Neural cell (in vitro differentiated cells): ENCODE results near the gene SORD. TPM values are rescaled to one million over a fixed set of nuclear protein-coding genes. Genes with fewer than 3 reads are reported as not detected.
"Not testable (repeated sequence)": the region's sequence is repeated elsewhere in the genome, so short reads cannot be mapped to it uniquely, and the experiment has no call there.

ENCODE experiments used
- H2AFZ ChIP-seq: fragments of 200-600, 300-800 bp; sonication (generic), shearing (Covaris generic); 2 replicates; pipeline ENCODE4 v1.6.0; 2014; ENCODE audit warnings: low read depth, mild to moderate bottlenecking, antibody characterized with exemption, low read length, moderate library complexity
- H3F3A ChIP-seq: fragments of 200-600 bp; shearing (Covaris generic); 2 replicates; pipeline ENCODE4 v1.6.1; 2016; ENCODE audit warnings: mild to moderate bottlenecking, moderate library complexity, mixed read lengths, antibody characterized with exemption, low read length; ENCODE audit not compliant: insufficient read depth, poor library complexity, severe bottlenecking
- H3K27ac ChIP-seq: fragments of 200-600, 300-800 bp; sonication (generic), shearing (Covaris generic); 2 replicates; pipeline ENCODE4 v1.5.1; 2014; ENCODE audit warnings: mild to moderate bottlenecking, low read length, moderate library complexity
- H3K27me3 ChIP-seq: fragments of 300-800, 200-600 bp; sonication (generic), shearing (Covaris generic); 2 replicates; pipeline ENCODE4 v1.6.0; 2014; ENCODE audit warnings: mild to moderate bottlenecking, low read depth, low read length, moderate library complexity; ENCODE audit not compliant: insufficient read depth
- H3K36me3 ChIP-seq: fragments of 300-800, 200-600 bp; sonication (generic), shearing (Covaris generic); 2 replicates; pipeline ENCODE4 v1.5.1; 2014; ENCODE audit warnings: mild to moderate bottlenecking, antibody characterized with exemption, low read length, moderate library complexity; ENCODE audit not compliant: insufficient read depth
- H3K4me2 ChIP-seq: fragments of 300-800, 200-600 bp; sonication (generic), shearing (Covaris generic); 2 replicates; pipeline ENCODE4 v1.6.0; 2014; ENCODE audit warnings: mild to moderate bottlenecking, low read length
- H3K4me3 ChIP-seq: fragments of 300-800, 200-600 bp; sonication (generic), shearing (Covaris generic); 2 replicates; pipeline ENCODE4 v1.5.1; 2014; ENCODE audit warnings: mild to moderate bottlenecking, low read length, moderate library complexity
- H3K79me2 ChIP-seq: fragments of 200-600 bp; shearing (Covaris generic); replicated peaks from 2 replicates; pipeline ENCODE4 v1.6.0; 2014; ENCODE audit warnings: mild to moderate bottlenecking, low read length, moderate library complexity; ENCODE audit not compliant: insufficient read depth
- H3K9ac ChIP-seq: fragments of 300-800, 200-600 bp; sonication (generic), shearing (Covaris generic); 2 replicates; pipeline ENCODE4 v1.6.1; 2016; ENCODE audit warnings: mild to moderate bottlenecking, low read length, mixed read lengths
- H3K9me2 ChIP-seq: fragments of 200-600 bp; shearing (Covaris generic); 2 replicates; pipeline ENCODE4 v1.6.1; 2016; ENCODE audit warnings: mild to moderate bottlenecking, low read length, mixed read lengths; ENCODE audit not compliant: insufficient read depth
- H3K9me3 ChIP-seq: fragments of 200-600, 300-800 bp; sonication (generic), shearing (Covaris generic); 2 replicates; pipeline ENCODE4 v1.6.1; 2016; ENCODE audit warnings: mild to moderate bottlenecking, mixed run types, low read length, moderate library complexity, mixed read lengths
- H4K20me1 ChIP-seq: fragments of 200-600 bp; shearing (Covaris generic); 2 replicates; pipeline ENCODE4 v1.6.1; 2016; ENCODE audit warnings: mild to moderate bottlenecking, mixed run types; ENCODE audit not compliant: insufficient read depth
- CTCF ChIP-seq: fragments of 450-650 bp; IDR thresholded peaks from 2 replicates; pipeline ENCODE4 v1.5.1; 2014; ENCODE audit warnings: antibody characterized with exemption, mild to moderate bottlenecking, moderate library complexity; ENCODE audit not compliant: poor library complexity, severe bottlenecking
- EP300 ChIP-seq: fragments of 450-650 bp; conservative IDR thresholded peaks from 2 replicates; pipeline ENCODE4 v1.6.1; 2014; ENCODE audit warnings: antibody characterized with exemption, mild to moderate bottlenecking, moderate library complexity; ENCODE audit not compliant: poor library complexity, severe bottlenecking
- EZH2 ChIP-seq: fragments of 200-600, 300-800 bp; shearing (Covaris generic), sonication (generic); IDR thresholded peaks from 2 replicates; pipeline ENCODE4 v1.6.1; 2014; ENCODE audit warnings: antibody characterized with exemption, low read length, borderline replicate concordance, mild to moderate bottlenecking; ENCODE audit not compliant: insufficient read depth, poor library complexity, severe bottlenecking
- MXI1 ChIP-seq: fragments of 450-650 bp; conservative IDR thresholded peaks from 2 replicates; pipeline ENCODE4 v1.6.1; 2014; ENCODE audit warnings: antibody characterized with exemption, mild to moderate bottlenecking; ENCODE audit not compliant: poor library complexity, severe bottlenecking
- POLR2AphosphoS5 ChIP-seq: IDR thresholded peaks from 2 replicates; pipeline ENCODE4 v1.6.1; 2012
- RAD21 ChIP-seq: fragments of 450-650 bp; conservative IDR thresholded peaks from 2 replicates; pipeline ENCODE4 v1.6.1; 2014; ENCODE audit warnings: antibody characterized with exemption, mild to moderate bottlenecking, moderate library complexity
- REST ChIP-seq: IDR thresholded peaks from 2 replicates; pipeline ENCODE4 v1.6.1; 2012; ENCODE audit warnings: borderline replicate concordance
- SMC3 ChIP-seq: fragments of 450-650 bp; conservative IDR thresholded peaks from 2 replicates; pipeline ENCODE4 v1.6.1; 2014; ENCODE audit warnings: antibody characterized with exemption, mild to moderate bottlenecking, moderate library complexity; ENCODE audit not compliant: poor library complexity
- TAF1 ChIP-seq: IDR thresholded peaks from 2 replicates; pipeline ENCODE4 v1.6.1; 2012; ENCODE audit warnings: low read depth
- polyA minus RNA-seq: library from RNA; depleted of rRNA, polyadenylated mRNA; stranded (reverse); fragments of >200 nt; gene quantifications from 2 replicates; pipeline ENCODE4 v1.2.3, GENCODE V29; 2014
- polyA plus RNA-seq: library from polyadenylated mRNA; depleted of rRNA; stranded (reverse); fragments of >200 nt; gene quantifications from 2 replicates; pipeline ENCODE4 v1.2.3, GENCODE V29; 2014

SORD gene
- polyA plus RNA-seq, result 16.5 and 17.7 TPM in 2 replicates
- polyA minus RNA-seq, result 15.2 and 15.6 TPM in 2 replicates

- H2AFZ ChIP-seq, result peak within 1 kb of the TSS; percentile 81
- peak within 1 kb of the TSS; percentile 30 for H3K27ac ChIP-seq
- peak within 1 kb of the TSS; percentile 75 for H3K9ac ChIP-seq
- H3K79me2 ChIP-seq, result no peaks in the 10 kb centered on the region
- peak within 1 kb of the TSS; percentile 74 for H3K4me3 ChIP-seq
- H3K9me3 ChIP-seq, result no peaks in the 10 kb centered on the region
- H3K27me3 ChIP-seq, result no peaks in the 10 kb centered on the region
- no peaks in the 10 kb centered on the region for H4K20me1 ChIP-seq
- H3K9me2 ChIP-seq, result no peaks in the 10 kb centered on the region
- TF ChIP-seq MXI1 (peak; percentile 84), TAF1 (peak; percentile 43), RAD21 (no peak), REST (peak; percentile 64), EP300 (no peak), SMC3 (peak; percentile 15), CTCF (no peak), POLR2AphosphoS5 (peak; percentile 90), EZH2 (no peak)
- no peaks in the 10 kb centered on the region for H3F3A ChIP-seq
- peak within 1 kb of the TSS; percentile 57 for H3K4me2 ChIP-seq
- no peaks in the 10 kb centered on the region for H3K36me3 ChIP-seq
Measured at GRCh38 chr15:45022871-45023658, at the start of gene SORD. TSS of gene SORD (plus strand) at chr15:45023195. CDS start at chr15:45023284, 89 bp downstream.

GRCh38 chr15:44976183-44976582 lies 46.8 kb upstream of the SORD start:
- not testable (repeated sequence) for H4K20me1 ChIP-seq, H3K79me2 ChIP-seq, H3K27me3 ChIP-seq, H3K9me2 ChIP-seq, H3K9ac ChIP-seq, H3K9me3 ChIP-seq, H3K4me2 ChIP-seq, H3K27ac ChIP-seq, H2AFZ ChIP-seq, H3K36me3 ChIP-seq, H3K4me3 ChIP-seq, H3F3A ChIP-seq

- H3K79me2 ChIP-seq, H3F3A ChIP-seq, H2AFZ ChIP-seq, H3K9me2 ChIP-seq, H3K27me3 ChIP-seq, H3K4me3 ChIP-seq, H3K36me3 ChIP-seq, H3K4me2 ChIP-seq, H3K9me3 ChIP-seq, H4K20me1 ChIP-seq, H3K9ac ChIP-seq, H3K27ac ChIP-seq: not testable (repeated sequence)
Measured at GRCh38 chr15:44977781-44978180, 45.2 kb upstream of the SORD start.

- not testable (repeated sequence) for H3K36me3 ChIP-seq, H3K4me3 ChIP-seq, H3K79me2 ChIP-seq, H3K9me3 ChIP-seq, H4K20me1 ChIP-seq, H3K27me3 ChIP-seq, H3K9ac ChIP-seq, H3K27ac ChIP-seq, H3K4me2 ChIP-seq, H3K9me2 ChIP-seq, H2AFZ ChIP-seq, H3F3A ChIP-seq
Measured at GRCh38 chr15:44979617-44980339, 43.2 kb upstream of the SORD start.

- H3F3A ChIP-seq, H3K9me2 ChIP-seq, H3K27me3 ChIP-seq, H3K27ac ChIP-seq, H3K79me2 ChIP-seq, H4K20me1 ChIP-seq, H3K4me2 ChIP-seq, H3K9ac ChIP-seq, H2AFZ ChIP-seq, H3K36me3 ChIP-seq, H3K4me3 ChIP-seq, H3K9me3 ChIP-seq: not testable (repeated sequence)
Measured at GRCh38 chr15:44984144-44984543, 38.9 kb upstream of the SORD start.
